Retina (tissue), 1 donor: ENCODE measurements around the gene CAMTA2.

ENCODE experiments used
- DNase-seq: peaks from one replicate; pipeline ENCODE4 v3.0.0-alpha.2; 2016

Gene CAMTA2

GRCh38 chr17:4998732-4999429, 11.4 kb upstream of the CAMTA2 start:
- DNase-seq: peak; percentile 20

- DNase-seq: peak; percentile 50
These were observed 10.7 kb upstream of the CAMTA2 start for GRCh38 chr17:4998027-4998731.

GRCh38 chr17:4997302-4998026, 10.0 kb upstream of the CAMTA2 start, which contains the start of the genes INCA1 and KIF1C:
Gene INCA1 (minus strand): TSS chr17:4997522. CDS start chr17:4994437, 3,085 bp downstream.
Gene KIF1C (plus strand): TSS chr17:4997950. CDS start chr17:5000247, 2,297 bp downstream.
- DNase-seq: peak; percentile 99

GRCh38 chr17:4994081-4994595, 6.7 kb upstream of the CAMTA2 start:
- DNase-seq: no peak

GRCh38 chr17:4987767-4988567, 492 bp upstream of the CAMTA2 start:
- no peak for DNase-seq

- no peak for DNase-seq
These were observed 1.1 kb downstream of the CAMTA2 start for GRCh38 chr17:4986403-4986802.

- DNase-seq: no peak
These were observed 5.2 kb downstream of the CAMTA2 start for GRCh38 chr17:4982305-4982704.

- peak; percentile 68 for DNase-seq
These were observed 6.7 kb downstream of the CAMTA2 start for GRCh38 chr17:4980644-4981216.

GRCh38 chr17:4978726-4979125, 8.7 kb downstream of the CAMTA2 start:
- no peak for DNase-seq

- no peak for DNase-seq
These were observed 13.3 kb downstream of the CAMTA2 start for GRCh38 chr17:4974115-4974670.

- DNase-seq: no peak
These were observed 14.0 kb downstream of the CAMTA2 start for GRCh38 chr17:4973256-4974114.

GRCh38 chr17:4972752-4973151, 14.7 kb downstream of the CAMTA2 start:
- DNase-seq: no peak

- DNase-seq: no peak
These were observed 15.2 kb downstream of the CAMTA2 start for GRCh38 chr17:4972322-4972721.

- DNase-seq: no peak
These were observed 15.6 kb downstream of the CAMTA2 start for GRCh38 chr17:4971826-4972225.

GRCh38 chr17:4970273-4970672, 17.2 kb downstream of the CAMTA2 start:
- no peak for DNase-seq

- DNase-seq: no peak
These were observed 17.8 kb downstream of the CAMTA2 start for GRCh38 chr17:4969551-4970173.

GRCh38 chr17:4969047-4969550, 18.4 kb downstream of the CAMTA2 start:
- DNase-seq: no peak

- peak; percentile 75 for DNase-seq
These were observed 18.9 kb downstream of the CAMTA2 start for GRCh38 chr17:4968486-4969046.
